GM21515 (cell line): Measurements from ENCODE around the gene SKAP1.
"Not testable (repeated sequence)": the region's sequence is repeated elsewhere in the genome, so short reads cannot be mapped to it uniquely, and the experiment has no call there.

Experiments used
- ATAC-seq: cut with Tn5 transposase; IDR thresholded peaks from one replicate; pipeline ENCODE4 v1.9.1; 2021; ENCODE audit not compliant: unreplicated experiment

The SKAP1 gene

DNA sequence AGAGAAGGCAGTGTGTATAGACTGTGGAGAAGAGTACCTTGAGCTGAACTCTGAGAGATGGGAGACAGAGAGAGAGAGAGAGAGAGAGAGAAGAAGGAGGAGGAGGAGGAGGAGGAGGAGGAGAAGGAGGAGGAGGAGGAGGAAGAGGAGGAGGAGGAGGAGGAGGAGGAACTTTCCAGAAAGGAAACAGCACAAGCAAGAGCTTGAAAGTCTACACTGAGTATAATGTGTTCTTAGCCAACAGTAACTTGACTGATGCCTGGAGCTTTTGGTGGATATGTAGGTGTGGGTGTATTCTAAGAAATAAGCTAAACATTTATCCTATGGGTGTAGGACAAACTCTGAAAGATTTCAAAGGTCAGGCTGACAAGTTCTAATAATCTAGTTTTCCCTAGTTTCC is 206.1 kb downstream of the SKAP1 start:
- no peak for ATAC-seq

DNA sequence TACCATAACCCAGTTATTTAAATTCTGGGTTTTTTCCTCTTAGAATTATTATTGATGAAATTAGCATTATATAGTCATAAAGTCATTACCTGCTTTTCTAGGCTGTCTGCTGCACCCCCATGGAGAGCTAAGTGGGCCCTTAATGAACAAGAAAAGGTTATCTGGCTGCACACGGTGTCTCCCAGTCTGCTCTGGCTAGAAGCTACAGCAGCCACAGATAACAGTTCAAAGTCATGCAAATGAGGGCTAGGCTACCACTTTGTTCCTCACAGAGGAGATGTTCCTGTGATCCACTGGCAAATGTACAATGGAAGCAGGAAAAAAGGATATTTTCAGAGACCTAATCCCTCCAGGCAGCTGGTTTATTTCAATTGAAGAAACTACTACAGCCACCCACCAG is 210.4 kb downstream of the SKAP1 start:
- no peak for ATAC-seq

DNA sequence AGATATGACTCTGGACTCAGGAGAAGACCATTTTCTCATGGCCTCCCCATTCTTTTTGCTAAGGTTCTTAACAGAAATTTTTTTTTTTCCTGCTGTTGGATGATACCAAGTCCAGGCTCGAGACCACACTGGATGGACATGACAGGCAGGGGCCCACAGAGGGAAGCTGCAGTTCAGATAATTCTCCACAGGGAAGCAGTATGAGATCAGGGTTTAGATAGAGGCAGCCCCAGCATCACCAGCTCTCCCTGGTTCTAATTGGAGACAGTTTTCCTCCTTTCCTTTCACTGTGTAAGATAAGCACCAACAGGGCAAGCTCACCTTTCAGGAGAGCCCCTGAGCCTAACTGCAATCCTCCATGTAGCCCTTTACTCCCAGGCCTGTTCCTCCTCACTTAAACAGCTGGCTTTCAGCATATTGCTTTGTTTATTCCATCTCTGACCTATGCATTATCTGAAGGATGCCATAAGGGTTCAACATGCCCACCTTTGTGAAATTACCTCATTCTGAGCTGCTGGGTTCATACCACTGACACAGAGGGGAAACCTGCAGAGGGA is 214.4 kb downstream of the SKAP1 start:
- no peak for ATAC-seq

DNA sequence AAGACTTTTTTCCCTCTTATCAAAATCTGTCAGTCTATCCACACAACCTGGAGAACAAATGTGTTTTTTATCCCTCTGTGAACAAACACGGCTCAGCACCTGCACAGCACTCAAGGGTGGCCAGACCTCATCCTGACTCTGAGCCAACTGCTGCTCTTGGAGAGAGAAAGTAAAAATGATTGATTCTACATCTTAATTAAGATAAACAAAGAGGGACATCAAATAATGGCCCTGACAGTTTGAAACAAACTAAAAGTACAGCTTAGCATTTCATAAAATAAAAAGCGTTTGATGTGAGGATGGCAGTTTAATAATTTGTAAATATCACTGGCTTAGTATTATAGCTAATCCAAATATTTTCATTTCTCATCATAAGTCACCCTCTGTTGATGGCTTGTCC is 216.2 kb downstream of the SKAP1 start:
- ATAC-seq: no peak

DNA sequence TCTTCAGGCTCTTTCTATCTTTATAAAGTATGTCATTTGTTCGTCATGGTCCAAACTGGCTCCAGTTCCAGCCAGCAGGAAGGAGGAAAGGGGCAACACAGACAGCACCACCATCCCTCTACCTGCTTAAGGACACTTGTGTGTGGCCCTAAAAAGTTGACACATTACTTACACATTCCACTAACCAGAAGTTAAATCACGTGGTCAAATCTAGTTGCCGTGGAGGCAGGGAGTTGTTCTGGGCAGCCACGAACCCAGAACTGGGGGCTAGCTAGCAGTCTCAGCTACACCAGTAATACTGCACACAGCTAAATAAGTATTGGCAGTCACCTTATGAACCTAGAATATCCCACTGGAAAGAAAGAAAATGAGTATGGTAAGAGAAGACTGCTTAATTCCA is 218.2 kb downstream of the SKAP1 start:
- no peak for ATAC-seq

DNA sequence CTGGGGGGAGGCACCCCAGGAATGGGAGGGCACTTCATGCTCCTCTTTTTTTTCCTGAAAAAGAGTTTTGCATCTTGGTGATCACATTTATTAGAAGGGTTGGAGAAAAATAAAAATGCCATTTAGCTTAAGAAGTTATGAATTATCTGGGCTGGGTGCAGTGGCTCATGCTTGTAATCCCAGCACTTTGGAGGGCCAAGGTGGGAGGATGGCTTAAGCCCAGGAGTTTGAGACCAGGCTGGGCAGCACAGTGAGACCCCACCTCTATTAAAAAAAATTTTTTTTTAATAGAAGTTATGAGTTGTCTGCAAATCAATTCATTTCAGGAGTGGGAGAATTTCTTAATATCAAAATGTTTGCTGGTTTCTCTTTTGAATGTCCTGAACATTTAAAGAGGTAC is 219.0 kb downstream of the SKAP1 start:
- ATAC-seq: no peak

DNA sequence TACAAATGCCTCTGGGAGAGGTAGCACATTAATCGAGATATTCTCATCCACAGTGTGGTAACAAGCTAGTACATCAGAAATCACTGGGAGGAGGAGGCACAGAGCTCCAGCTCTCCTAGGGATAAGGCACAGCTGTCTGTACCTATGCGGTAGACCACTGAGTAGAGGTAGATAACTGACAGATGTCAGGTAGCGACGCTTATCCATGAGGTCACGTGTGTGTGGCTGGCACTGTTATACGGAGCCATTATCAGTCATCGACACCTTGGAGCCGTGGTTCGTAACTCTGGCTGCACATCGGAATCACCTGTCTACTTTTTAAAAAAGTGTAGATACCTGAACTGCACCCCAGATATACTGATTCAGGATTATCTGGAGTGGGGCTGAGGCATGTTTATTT is 220.0 kb downstream of the SKAP1 start:
- ATAC-seq: no peak

DNA sequence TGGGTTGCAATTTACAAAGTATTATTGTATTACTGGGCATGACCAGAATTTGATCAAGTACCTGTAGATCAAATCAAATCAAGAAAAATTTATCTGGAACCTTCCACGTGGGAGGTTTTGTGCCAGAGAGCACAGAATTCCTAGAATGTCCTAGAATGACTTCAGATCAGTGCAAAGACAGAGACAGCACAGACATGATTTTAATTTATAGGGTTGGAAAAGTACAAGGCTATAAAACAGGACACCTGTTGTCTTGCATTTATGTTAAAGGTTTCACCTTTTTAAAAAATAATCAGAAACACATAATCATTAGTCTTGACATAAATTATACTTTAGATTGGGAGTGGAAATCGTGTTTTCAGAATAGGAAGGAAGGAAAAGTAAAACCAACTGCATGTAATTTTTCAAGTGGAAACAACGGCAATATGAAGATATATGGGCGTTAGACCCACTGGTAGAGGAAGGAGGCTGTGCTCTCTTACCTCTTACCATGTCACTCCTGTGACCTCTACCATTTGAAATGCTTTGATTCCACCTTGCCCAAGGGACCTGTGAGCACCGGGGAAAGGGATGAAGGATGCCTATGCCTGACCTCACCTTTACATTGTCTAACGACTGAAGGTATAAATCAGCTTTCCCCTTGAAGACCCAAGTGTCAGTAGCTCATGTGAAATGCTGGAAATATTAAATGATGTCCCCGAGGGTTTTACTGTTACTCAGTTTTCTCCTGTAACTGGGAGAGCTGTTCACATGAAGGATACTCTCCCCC is 222.1 kb downstream of the SKAP1 start:
- ATAC-seq: no peak

DNA sequence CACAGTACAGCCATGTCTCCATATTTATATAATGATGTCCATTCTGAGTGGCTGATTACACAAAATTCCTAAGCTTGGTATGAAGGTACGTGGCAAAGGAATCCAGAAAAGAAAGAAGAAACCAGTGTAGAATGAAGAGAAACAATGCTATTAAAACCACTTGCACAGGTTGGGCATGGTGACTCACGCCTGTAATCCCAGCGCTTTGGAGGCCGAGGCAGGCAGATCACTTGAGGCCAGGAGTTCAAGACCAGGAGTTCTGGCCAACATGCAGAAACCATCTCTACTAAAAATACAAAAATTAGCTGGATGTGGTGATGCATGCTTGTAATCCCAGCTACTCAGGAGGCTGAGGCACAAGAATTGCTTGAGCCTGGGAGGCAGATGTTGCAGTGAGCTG is 223.0 kb downstream of the SKAP1 start:
- ATAC-seq: not testable (repeated sequence)

DNA sequence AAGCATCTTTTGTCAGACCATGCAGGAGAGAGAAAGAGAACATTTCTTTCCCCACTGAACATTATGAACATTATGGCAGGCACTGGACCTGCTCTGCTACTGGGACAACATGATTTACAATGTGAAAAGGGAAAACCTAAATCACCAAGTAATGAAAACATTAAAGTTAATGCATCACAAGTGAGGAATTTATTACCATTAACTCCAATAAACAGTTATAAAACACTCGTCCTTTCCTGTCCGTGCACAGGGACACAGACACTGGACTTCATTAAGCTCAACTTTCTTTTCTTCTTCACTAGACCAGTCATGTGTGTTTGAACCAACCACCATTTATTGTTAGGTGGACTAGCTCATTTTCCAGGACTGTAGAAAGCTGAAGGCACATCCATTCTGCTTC is 227.1 kb downstream of the SKAP1 start:
- ATAC-seq: no peak

DNA sequence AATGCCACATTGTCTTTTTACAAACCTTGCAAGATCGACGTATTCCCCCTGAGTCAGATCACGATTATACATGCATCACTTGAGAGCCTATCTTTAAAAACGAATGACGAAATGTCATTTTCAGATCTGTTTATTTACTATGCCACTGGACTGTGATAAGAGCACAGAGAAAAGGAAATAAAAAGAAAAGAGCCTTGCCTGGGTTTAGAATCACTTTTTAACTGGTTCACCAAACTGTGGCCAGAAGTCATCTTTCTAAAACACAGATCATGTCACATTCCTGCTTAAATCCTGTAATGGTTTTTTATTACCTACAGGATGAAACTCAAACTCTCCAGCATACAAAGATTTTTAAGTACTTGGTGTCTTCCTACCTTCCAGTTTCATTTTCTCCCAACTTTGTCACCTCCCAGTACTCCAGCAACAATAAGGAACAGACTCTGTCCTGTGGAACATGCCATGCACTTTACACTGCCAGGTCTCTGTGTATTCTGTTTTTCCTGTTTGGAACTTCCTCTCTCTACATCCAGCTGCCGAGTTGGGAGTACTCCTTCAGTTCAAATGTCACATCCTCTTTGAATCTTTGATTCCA is 231.0 kb downstream of the SKAP1 start:
- no peak for ATAC-seq

DNA sequence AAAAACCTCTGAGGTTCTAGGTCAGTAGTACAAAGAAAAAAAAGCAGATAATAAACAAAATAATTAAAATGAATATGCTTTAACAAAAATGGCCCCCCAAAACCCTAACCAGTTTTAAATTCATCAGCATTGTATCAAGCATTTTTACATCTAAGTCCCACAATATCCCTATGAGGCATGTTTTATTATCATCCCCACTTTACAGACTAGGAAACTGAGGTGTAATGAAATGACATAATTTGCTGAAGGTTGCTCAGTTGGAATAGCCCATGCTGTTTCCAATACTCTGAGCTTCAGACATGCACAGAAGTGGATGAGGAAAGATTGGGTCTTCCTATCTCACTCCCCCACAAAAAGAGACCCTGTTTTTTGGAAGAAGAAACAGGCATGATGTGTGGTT is 234.1 kb downstream of the SKAP1 start:
- no peak for ATAC-seq

DNA sequence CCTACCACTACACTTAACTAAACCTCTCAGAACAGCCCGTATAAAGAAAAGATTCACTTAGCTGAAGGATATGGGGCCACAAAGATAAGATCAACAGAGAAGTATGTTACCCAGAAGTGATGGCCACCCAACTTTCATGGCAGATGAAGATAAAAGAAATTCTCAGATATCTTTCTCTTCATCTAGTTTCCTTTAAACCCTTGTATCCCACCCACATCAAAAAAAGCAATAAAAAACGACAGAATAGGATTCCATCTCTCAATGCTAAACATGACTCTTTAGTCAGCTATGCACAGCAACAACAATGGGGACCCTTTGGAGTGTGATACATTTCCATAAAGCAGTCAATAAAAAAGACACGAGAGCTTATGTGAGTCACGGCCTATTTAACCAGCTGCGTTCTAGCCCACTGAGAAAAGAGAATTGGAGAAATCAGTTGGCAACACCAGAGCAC is 235.9 kb downstream of the SKAP1 start:
- no peak for ATAC-seq

DNA sequence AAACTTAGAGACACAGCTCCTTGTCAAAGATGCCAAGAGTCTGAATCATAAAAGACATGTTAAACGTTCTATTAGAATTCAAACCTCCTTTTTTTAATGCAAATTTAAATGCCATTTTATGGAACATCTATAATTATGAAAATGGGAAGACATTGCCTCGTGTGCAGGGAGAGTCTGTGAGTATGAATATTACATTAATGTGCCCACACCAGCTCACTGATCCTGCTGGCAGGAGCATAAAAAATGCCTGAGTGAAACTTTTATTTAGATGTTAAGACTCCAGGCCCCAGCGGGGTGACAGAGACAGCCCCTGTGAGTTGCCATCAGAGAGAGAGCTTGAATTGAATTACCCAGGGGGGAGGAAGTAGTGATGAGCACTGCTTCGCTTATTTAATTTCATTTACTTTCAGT is 237.7 kb downstream of the SKAP1 start:
- no peak for ATAC-seq

DNA sequence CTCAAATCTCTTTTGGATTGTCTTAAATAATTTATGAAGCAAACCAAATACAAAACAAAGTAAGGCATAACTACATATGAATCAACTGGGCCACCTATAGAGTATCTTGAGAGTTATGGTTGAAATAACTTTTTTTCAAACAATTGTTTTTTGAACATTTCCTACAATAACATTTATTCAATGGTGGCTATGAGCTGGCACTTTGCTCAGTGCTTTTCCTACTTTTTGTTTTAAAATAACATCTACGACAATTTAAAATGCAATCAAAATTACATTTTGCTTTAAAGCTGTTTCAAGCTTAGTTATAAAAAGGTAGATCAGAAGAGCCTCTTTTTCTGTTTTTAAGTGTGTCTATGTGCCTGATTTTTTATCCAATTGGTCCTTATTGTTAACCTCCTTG is 238.7 kb downstream of the SKAP1 start:
- ATAC-seq: no peak

DNA sequence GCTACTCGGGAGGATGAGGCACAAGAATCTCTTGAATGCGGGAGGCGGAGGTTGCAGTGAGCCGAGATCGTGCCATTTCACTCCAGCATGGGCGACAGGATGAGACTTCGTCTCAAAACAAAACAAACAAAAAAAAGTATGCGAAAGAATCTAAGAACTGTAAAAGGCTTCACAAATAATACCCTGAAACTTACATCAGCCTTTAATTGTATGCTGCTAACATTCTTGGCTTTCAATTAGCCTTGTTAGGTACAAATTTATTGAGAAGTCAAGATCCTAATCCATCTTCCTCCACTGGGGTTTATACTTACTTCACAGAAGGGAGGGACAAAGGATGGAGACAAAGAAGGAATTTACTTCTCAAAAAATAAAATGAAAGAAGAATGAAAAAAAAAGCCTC is 239.1 kb downstream of the SKAP1 start:
- no peak for ATAC-seq

DNA sequence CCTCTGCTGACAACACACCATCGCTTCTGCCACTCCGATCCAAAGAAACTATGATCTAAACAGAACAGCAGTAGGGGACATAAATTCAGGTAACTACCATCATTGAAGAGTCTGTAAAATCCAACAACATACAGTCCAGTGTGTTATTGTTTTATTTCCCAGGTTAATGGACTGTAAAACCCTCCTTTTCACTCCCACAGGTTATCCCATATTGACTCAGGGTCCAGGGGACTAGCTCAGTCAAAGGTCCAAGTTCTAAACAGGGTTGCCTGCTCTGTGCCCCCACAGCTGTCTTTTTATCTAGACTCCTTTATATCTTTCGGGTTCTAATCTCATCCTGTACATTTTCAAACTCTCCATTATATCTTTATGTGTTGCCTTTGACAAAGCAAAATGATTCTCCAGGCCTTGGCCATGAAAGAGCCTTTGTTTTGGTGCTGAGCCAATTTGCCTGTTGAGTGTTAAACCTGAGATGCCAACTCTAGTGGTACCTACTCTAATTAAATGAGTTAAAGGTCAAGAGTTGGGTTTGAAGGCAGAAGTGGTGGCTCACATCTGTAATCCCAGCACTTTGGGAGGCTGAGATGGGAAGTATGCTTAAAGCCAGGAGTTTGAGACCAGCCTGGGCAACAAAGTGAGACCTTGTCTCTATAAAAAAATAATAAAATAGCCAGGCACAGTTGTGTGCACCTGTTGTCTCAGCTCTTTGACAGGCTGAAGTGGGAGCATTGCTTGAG is 242.0 kb downstream of the SKAP1 start:
- no peak for ATAC-seq

DNA sequence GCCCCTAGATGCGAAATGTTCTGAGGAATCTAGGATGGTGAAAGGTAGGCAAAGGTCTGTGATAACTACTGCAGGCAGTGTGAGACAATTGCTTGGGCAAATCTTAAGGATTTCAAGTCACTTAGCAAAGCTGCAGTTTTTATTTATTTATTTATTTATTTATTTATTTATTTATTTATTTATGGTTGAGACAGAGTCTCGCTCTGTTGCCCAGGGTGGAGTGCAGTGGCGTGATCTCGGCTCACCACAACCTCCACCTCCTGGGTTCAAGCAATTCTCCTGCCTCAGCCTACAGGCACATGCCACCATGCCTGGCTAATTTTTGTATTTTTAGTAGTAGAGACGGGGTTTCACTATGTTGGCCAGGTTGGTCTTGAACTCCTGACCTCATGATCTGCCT is 243.7 kb downstream of the SKAP1 start:
- ATAC-seq: not testable (repeated sequence)

DNA sequence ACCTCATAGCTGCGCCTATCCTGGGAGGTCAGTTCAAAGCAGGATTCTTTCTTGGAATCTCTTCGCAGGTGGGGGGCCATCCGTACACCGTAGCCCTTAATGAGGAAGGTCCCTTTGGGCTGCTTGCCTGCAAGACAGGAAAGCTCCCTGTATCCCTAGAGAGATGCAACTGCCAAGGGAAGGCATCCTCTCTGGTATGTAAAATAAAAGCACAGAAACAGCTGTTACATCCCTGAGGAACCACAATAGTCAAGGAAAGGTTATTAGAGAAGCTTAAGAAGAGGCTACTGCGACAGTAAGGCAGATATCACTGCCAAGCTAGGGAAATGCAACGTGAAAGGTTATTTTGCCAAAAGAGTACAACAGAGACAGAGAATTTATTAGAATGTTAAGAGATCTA is 245.3 kb downstream of the SKAP1 start:
- ATAC-seq: no peak

DNA sequence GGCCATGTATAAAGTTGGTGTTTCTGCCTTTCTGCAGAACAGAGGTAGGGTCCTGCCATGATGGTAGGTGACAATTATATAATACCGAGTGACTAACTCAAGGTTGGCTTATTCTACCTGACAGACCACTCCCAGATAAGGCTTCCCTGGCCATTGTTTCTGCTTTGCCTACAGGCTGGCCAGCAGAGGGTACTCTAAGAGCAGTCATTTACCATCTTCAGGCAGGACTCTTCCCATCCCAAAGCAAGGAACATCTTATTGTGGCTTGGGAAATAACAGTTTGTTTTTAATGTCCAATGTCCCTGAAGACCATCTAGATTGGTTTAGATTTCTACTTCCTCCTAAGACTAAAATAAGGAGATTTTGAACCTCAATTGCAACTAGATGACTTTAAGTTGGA is 248.4 kb downstream of the SKAP1 start:
- no peak for ATAC-seq

DNA sequence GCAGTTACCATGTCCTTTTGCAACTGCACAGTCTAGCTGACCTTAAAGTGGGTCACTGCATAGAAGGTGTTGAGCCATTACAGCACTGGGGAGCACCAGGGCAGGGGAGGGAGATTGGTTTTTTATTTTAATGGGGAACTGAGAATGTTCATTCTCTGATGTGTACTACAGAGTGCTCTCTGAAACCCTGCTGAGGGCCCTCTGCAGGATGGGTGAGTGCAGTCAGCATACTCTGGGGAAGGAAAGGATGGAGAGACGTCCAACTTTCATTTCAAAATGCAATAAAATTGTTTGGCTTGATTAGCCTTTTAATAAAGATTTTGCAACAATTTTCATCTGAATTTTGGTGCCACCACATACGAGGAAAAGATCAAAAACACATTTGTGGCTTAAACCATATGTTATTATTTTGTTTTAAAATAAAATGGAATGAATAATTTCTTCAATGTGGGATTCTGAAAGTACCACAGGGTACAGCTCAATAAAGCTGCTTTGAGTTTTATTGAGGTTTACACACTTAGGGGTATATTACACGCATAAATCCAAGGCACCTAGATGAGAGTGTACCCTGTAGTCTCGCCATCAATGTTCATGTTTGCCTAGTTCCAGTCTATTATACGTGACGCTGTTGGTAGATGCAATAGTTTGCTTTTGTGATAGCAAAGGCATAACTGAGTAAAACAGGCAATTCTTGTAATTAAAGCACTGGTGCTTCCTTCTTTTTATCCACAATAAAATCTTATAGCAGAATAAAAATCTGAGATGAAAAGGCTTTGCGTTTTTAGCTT is 249.0 kb downstream of the SKAP1 start:
- ATAC-seq: no peak
